Brain pericyte (primary cell): Measurements from ENCODE around the gene SGSH.

Experiments used
- DNase-seq: peaks from one replicate; pipeline ENCODE4 v3.0.0-alpha.2; 2012; ENCODE audit warnings: low read depth, low spot score

The SGSH gene

GRCh38 chr17:80184423-80184714, 35.8 kb downstream of the SGSH start:
- DNase-seq, result no peak

DNA sequence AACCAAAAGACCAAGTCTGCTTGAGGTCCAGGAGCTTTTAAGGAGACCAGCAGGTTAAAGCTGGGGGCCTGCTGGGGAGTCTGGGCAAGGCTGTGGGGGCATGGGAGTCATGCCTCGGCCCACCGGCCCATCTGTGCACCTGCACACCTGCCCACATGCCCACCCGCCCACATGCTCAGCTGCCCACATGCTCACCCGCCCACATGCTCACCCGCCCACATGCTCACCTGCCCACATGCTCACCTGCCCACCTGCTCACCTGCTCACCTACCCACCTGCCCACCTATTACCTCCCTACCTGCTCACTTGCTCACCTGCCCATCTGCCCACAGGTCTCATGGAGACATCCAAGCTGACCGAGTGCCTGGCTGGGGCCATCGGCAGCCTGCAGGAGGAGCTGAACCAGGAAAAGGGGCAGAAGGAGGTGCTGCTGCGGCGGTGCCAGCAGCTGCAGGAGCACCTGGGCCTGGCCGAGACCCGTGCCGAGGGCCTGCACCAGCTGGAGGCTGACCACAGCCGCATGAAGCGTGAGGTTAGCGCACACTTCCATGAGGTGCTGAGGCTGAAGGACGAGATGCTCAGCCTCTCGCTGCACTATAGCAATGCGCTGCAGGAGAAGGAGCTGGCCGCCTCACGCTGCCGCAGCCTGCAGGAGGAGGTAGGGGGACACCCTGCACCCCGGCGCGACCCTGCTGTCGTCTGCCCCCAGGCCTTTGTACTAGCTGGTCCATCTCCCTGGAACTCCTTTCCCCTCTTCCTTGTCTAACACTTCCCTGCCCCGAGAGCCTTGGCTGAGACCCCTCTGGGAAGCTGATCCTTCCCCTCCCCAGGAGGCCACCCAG, 36.3 kb downstream of the SGSH start:
- DNase-seq, result no peak

- no peak for DNase-seq
Observed at GRCh38 chr17:80182845-80183223, 37.3 kb downstream of the SGSH start.

DNA sequence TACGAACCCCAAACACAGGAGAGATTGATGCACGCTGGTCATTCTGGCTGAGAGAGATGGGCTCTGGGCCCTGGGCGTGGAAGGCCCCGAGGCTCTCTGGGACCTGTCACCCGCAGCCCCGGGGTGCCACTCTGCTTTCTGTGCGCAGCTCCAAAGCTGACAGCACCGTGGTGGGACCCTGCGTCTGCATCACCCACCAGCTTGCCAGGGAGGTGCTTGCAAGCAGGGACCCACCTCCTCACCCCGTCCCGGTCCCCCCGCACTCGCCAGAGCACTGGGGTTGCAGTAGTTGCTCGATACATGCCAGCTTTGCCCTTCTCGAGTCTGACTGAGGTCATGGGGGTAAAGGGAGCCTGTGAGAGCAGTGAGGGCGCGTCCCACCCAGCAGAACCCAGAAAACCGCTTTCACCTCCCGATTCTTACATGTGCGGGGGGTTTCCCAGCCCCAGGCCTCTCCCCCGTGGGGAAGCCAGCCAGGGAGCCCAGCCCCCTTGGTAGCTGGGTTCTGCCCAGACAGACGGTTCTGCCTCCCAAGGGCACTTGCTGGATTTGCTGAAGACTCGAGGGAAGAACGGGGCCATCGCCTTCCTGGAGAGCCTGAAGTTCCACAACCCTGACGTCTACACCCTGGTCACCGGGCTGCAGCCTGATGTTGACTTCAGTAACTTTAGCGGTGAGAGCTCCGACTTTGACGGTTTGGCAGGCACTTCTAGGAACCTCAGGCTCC, 37.9 kb downstream of the SGSH start:
- DNase-seq, result no peak

GRCh38 chr17:80181431-80181830, 38.7 kb downstream of the SGSH start:
- DNase-seq, result no peak

- no peak for DNase-seq
Observed at GRCh38 chr17:80180192-80180591, 39.9 kb downstream of the SGSH start.

DNA sequence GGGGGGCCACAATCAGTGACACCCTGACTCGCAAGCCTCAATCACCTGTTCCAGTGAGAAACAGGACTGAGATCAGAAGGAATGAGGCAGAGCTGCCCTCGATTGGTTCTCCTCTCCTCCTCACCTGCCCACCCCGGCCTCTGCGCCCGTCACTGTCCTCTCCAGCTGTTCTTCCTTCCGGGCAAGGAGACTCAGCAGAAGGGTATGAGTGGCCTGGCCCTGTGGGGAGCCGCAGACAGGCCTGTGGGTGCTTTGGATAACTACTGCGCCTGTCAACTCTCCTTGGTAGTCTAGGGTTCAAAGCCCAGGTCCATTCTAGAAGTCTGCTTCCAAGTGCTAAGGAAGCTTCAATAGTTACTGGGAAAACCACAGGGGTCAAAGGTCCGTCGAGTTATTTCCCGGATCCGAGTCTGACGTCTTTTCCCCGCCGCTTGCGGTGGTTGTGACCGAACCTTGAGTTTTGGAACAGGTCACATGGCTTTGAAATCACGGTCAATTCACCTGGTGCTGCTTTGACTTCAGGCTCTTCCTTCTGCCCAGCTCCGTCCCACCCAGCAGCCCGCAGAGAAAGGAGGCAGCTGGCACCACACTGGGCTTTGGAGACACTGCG, 42.0 kb downstream of the SGSH start:
- no peak for DNase-seq

DNA sequence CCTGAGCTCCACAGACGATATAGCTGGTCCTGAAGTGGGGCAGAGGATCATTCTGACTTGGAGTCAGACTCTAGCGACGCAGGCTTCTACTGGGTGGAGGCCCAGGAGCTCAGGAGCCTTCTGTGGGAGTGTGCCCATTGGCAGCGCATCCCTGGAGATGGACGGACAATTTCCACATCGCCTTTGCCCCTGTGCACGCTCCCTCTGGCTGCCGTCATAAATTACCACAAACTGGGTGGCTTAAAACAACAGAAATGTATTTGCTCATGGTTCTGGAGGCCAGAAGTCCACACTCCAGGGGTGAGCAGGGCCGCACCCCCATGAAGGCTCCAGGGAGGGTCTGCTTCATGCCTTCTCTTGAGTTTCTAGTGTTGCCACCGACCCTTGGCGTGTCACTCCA, 43.4 kb downstream of the SGSH start:
- DNase-seq, result no peak

- DNase-seq, result no peak
Observed at GRCh38 chr17:80173916-80174315, 46.2 kb downstream of the SGSH start.

DNA sequence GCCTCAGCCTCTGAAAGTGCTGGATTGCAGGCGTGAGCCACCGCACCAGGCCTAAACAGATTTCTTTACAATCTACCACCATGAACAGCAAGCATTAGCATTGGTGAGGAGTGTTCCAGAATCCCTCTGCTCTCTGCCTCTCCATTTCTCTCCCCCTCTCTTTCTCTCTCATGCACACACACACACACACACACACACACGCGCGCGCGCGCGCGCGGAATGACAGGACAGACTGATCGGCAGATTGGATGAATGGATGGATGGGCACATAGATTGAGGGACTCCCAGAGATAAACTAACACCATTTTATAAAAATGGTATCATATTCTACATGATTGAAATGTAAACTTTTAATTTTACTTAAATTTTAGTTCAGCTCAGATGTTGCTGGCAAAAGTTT, 47.0 kb downstream of the SGSH start:
- no peak for DNase-seq

DNA sequence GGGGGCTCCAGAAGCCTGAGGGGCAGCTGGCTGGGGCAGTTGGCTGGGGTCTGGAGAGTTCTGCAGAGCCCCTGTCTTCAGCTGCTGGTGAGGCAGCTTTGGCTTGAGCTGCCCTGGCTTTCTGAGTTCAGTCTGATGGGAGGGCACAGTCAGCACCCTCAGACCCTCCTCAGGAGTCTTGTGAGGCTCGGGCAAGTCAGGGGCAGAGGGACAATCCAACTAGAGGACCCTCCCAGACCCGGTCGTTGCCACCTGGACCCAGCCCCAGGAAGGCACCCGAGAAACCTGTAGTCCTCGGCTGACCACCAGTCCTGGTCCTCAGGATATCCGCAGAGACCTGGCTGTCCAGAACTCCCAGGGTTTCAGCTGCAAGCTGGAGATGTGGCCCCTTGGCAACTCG, 48.5 kb downstream of the SGSH start:
- no peak for DNase-seq

- DNase-seq, result no peak
Observed at GRCh38 chr17:80169784-80170500, 50.2 kb downstream of the SGSH start, which contains the start of gene CARD14. TSS of gene CARD14 (plus strand) at chr17:80170030. CDS start at chr17:80181439, 11,409 bp downstream.

DNA sequence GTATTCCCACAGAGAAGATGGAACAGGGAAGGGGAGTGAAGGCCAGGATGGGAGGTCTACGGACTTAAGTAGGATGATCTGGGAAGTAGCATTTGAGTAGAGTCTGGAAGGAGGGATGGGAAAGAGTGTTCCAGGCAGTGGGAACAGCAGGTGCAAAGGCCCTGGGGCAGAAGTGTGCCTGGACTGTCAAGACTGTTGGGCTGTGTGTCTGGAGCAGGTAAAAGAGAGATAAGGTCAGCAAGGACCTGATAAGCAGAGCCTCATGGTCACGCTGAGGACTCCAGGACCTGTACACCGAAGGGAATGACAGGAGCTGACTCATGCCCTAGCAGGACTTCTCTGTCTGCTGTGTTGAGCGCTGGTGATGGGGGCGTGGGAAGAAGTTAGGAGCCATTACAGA, 51.0 kb downstream of the SGSH start:
- DNase-seq, result no peak

DNA sequence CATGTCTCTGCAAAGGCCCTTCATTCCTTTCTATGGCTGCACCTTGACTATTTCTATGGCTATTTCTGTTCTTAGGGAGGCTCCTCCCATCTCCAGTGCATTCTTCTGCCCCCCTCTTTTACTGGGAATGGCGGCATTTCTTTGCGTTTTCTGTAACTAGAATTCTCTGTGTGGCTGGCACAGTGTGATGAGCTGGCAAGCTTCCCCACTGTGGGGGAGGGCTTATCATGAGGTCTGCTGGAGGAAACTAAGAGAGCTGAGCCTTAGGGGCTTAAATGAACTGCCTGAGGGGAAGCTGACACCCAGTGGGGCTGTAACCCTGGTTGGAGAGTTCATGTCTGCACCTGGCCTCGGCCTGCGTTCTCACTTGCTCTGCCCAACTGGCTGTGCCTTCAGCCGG, 51.8 kb downstream of the SGSH start:
- no peak for DNase-seq

DNA sequence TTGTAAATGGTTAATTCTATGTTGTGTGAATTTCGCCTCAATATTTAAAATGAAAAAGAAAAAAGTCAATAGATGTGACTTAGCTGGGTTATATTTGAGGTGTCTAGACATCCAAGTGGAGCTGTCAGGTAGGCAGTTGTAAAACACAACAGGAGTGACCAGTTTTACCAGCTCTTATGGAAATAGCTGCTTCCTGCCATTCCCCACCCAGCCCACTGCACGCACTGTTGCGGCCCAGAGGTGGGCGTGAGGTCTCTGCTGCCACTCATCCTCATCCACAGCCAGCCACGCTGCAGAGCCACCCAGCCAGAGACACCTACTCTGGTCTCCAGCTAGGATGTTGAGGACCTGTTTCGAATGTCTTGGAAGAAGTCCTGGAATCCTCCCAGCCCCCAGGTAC, 53.7 kb downstream of the SGSH start:
- no peak for DNase-seq

GRCh38 chr17:80164185-80164584, 55.9 kb downstream of the SGSH start:
- DNase-seq, result no peak

GRCh38 chr17:80163336-80163735, 56.8 kb downstream of the SGSH start:
- DNase-seq, result no peak

GRCh38 chr17:80160536-80160935, 59.6 kb downstream of the SGSH start:
- DNase-seq, result no peak
